Type B pancreatic cell (in vitro differentiated cells): ENCODE data around the gene SPP2. TPM values are rescaled to one million over a fixed set of nuclear protein-coding genes. Genes with fewer than 3 reads are reported as not detected.

Source experiments
- DNase-seq: peaks from one replicate; pipeline ENCODE4 v3.0.0; 2021; ENCODE audit warnings: mixed read lengths; ENCODE audit not compliant: unreplicated experiment; ENCODE audit errors: extremely low spot score
- H3K27ac Mint-ChIP-seq: 2 replicates; pipeline ENCODE4 v1.8.0; 2021; ENCODE audit warnings: mild to moderate bottlenecking, mixed read lengths
- H3K27me3 Mint-ChIP-seq: 2 replicates; pipeline ENCODE4 v1.8.0; 2021; ENCODE audit warnings: mixed read lengths
- H3K36me3 Mint-ChIP-seq: 2 replicates; pipeline ENCODE4 v1.8.0; 2021; ENCODE audit warnings: mixed read lengths
- H3K4me1 Mint-ChIP-seq: one replicate; pipeline ENCODE4 v1.8.0; 2021; ENCODE audit warnings: mixed read lengths; ENCODE audit not compliant: unreplicated experiment
- H3K4me3 Mint-ChIP-seq: 2 replicates; pipeline ENCODE4 v1.8.0; 2021; ENCODE audit warnings: mild to moderate bottlenecking, mixed read lengths
- H3K9me3 Mint-ChIP-seq: 2 replicates; pipeline ENCODE4 v1.8.0; 2021; ENCODE audit warnings: mixed read lengths
- CTCF ChIP-seq: fragments of 200-600 bp; sonication (generic); conservative IDR thresholded peaks from 2 replicates; pipeline ENCODE4 v1.5.0; 2021; ENCODE audit warnings: antibody characterized with exemption, mild to moderate bottlenecking
- long read RNA-seq: library from polyadenylated mRNA; unstranded; transcript quantifications from one replicate; pipeline ENCODE4 v2.0.0, GENCODE V29; 2020
- total RNA-seq: library from RNA; stranded (reverse); gene quantifications from 2 replicates; pipeline ENCODE4 v1.2.1, GENCODE V29; 2021; ENCODE audit warnings: low replicate concordance

The SPP2 gene
- not detected in 2 replicates for total RNA-seq
- long read RNA-seq = 0 reads

- Mint-ChIP-seq H3K4me3 (no peak within 1 kb of the TSS), H3K36me3 (no peaks in the 10 kb centered on the region), H3K4me1 (no peaks in the 10 kb centered on the region), H3K9me3 (no peaks in the 10 kb centered on the region), H3K27me3 (peaks cover 4% of the 10 kb centered on the region), H3K27ac (no peak within 1 kb of the TSS)
- no peak for TF ChIP-seq CTCF
- no peak for DNase-seq
Observed at GRCh38 chr2:234050455-234051135, at the start of gene SPP2. TSS of gene SPP2 (plus strand) at chr2:234050702. CDS start at chr2:234050787, 85 bp downstream.

- H3K4me1 Mint-ChIP-seq = peaks cover 18% of the 10 kb centered on the region
- no peak overlapping the region for H3K27ac Mint-ChIP-seq
- H3K27me3 Mint-ChIP-seq = peaks cover 14% of the 10 kb centered on the region
- peaks cover under 1% of the 10 kb centered on the region for H3K9me3 Mint-ChIP-seq
- H3K4me3 Mint-ChIP-seq = no peak overlapping the region
- no peak for DNase-seq
- H3K36me3 Mint-ChIP-seq = peaks cover 2% of the 10 kb centered on the region
- no peak for TF ChIP-seq CTCF
Observed at GRCh38 chr2:234001380-234002160, 48.9 kb upstream of the SPP2 start.

- Mint-ChIP-seq H3K27me3 (peaks cover 14% of the 10 kb centered on the region), H3K9me3 (no peaks in the 10 kb centered on the region), H3K4me1 (peaks cover 19% of the 10 kb centered on the region), H3K36me3 (no peaks in the 10 kb centered on the region), H3K27ac (no peak overlapping the region), H3K4me3 (no peak overlapping the region)
- TF ChIP-seq CTCF = no peak
- no peak for DNase-seq
Observed at GRCh38 chr2:234002281-234002680, 48.2 kb upstream of the SPP2 start.

- H3K9me3 Mint-ChIP-seq = no peaks in the 10 kb centered on the region
- H3K36me3 Mint-ChIP-seq = no peaks in the 10 kb centered on the region
- no peak overlapping the region for H3K27ac Mint-ChIP-seq
- peaks cover 19% of the 10 kb centered on the region for H3K27me3 Mint-ChIP-seq
- DNase-seq = no peak
- H3K4me1 Mint-ChIP-seq = peaks cover 19% of the 10 kb centered on the region
- no peak overlapping the region for H3K4me3 Mint-ChIP-seq
- no peak for TF ChIP-seq CTCF
Observed at GRCh38 chr2:234003972-234004617, 46.4 kb upstream of the SPP2 start.

- no peaks in the 10 kb centered on the region for H3K36me3 Mint-ChIP-seq
- TF ChIP-seq CTCF = no peak
- H3K27me3 Mint-ChIP-seq = peaks cover 23% of the 10 kb centered on the region
- H3K27ac Mint-ChIP-seq = no peak overlapping the region
- no peak overlapping the region for H3K4me3 Mint-ChIP-seq
- no peak for DNase-seq
- H3K4me1 Mint-ChIP-seq = peaks cover 19% of the 10 kb centered on the region
- H3K9me3 Mint-ChIP-seq = no peaks in the 10 kb centered on the region
Observed at GRCh38 chr2:234005126-234005525, 45.4 kb upstream of the SPP2 start.
